ENCODE measurements around the gene KIR2DL4.
"Not testable (repeated sequence)": the region's sequence is repeated elsewhere in the genome, so short reads cannot be mapped to it uniquely, and the experiment has no call there.

The KIR2DL4 gene

GRCh38 chr19:54850930-54851329 is 47.5 kb downstream of the KIR2DL4 start:
- ATAC-seq (ENCODE audit: low read depth) (no peak), DNase-seq (ENCODE audit: low spot score) (no peak)
- no peak for TF ChIP-seq CTCF (IDR thresholded peaks at IDR 0.05; ENCODE audit: poor library complexity, severe bottlenecking)
- H3K4me3 ChIP-seq (ENCODE audit: severe bottlenecking): no peak overlapping the region
- H3K27me3 ChIP-seq (ENCODE audit: insufficient read depth, poor library complexity, severe bottlenecking): no peaks in the 10 kb centered on the region
- no peak overlapping the region for H3K27ac ChIP-seq (ENCODE audit: poor library complexity, severe bottlenecking)
- H3K4me1 ChIP-seq (ENCODE audit: insufficient read depth, poor library complexity, severe bottlenecking): no peaks in the 10 kb centered on the region
- H3K36me3 ChIP-seq (ENCODE audit: low read depth): no peaks in the 10 kb centered on the region
- no peaks in the 10 kb centered on the region for H3K9me3 ChIP-seq (ENCODE audit: severe bottlenecking)

- Histone ChIP-seq H3K27me3 (ENCODE audit: insufficient read depth, poor library complexity, severe bottlenecking) (no peaks in the 10 kb centered on the region), H3K9me3 (ENCODE audit: severe bottlenecking) (no peaks in the 10 kb centered on the region), H3K4me1 (ENCODE audit: insufficient read depth, poor library complexity, severe bottlenecking) (no peaks in the 10 kb centered on the region), H3K27ac (ENCODE audit: poor library complexity, severe bottlenecking) (no peak overlapping the region), H3K36me3 (ENCODE audit: low read depth) (no peaks in the 10 kb centered on the region), H3K4me3 (ENCODE audit: severe bottlenecking) (no peak overlapping the region)
- DNase-seq (ENCODE audit: low spot score) (no peak), ATAC-seq (ENCODE audit: low read depth) (no peak)
- no peak for TF ChIP-seq CTCF (IDR thresholded peaks at IDR 0.05; ENCODE audit: poor library complexity, severe bottlenecking)
These were observed 47.9 kb downstream of the KIR2DL4 start for GRCh38 chr19:54851353-54851752.

GRCh38 chr19:54855241-54855640 is 51.8 kb downstream of the KIR2DL4 start:
- not testable (repeated sequence) for H3K4me3 ChIP-seq (ENCODE audit: severe bottlenecking); ATAC-seq (ENCODE audit: low read depth); DNase-seq (ENCODE audit: low spot score); H3K27me3 ChIP-seq (ENCODE audit: insufficient read depth, poor library complexity, severe bottlenecking); H3K4me1 ChIP-seq (ENCODE audit: insufficient read depth, poor library complexity, severe bottlenecking); H3K9me3 ChIP-seq (ENCODE audit: severe bottlenecking); H3K27ac ChIP-seq (ENCODE audit: poor library complexity, severe bottlenecking); H3K36me3 ChIP-seq (ENCODE audit: low read depth)

GRCh38 chr19:54858476-54858875 is 55.1 kb downstream of the KIR2DL4 start:
- not testable (repeated sequence) for H3K27me3 ChIP-seq (ENCODE audit: insufficient read depth, poor library complexity, severe bottlenecking); ATAC-seq (ENCODE audit: low read depth); H3K4me3 ChIP-seq (ENCODE audit: severe bottlenecking); H3K4me1 ChIP-seq (ENCODE audit: insufficient read depth, poor library complexity, severe bottlenecking); H3K9me3 ChIP-seq (ENCODE audit: severe bottlenecking); H3K36me3 ChIP-seq (ENCODE audit: low read depth); H3K27ac ChIP-seq (ENCODE audit: poor library complexity, severe bottlenecking); DNase-seq (ENCODE audit: low spot score)

- H3K27me3 ChIP-seq (ENCODE audit: insufficient read depth, poor library complexity, severe bottlenecking); H3K4me1 ChIP-seq (ENCODE audit: insufficient read depth, poor library complexity, severe bottlenecking); H3K27ac ChIP-seq (ENCODE audit: poor library complexity, severe bottlenecking); H3K9me3 ChIP-seq (ENCODE audit: severe bottlenecking); H3K4me3 ChIP-seq (ENCODE audit: severe bottlenecking); H3K36me3 ChIP-seq (ENCODE audit: low read depth); DNase-seq (ENCODE audit: low spot score): not testable (repeated sequence)
- peak; percentile 68 for ATAC-seq (ENCODE audit: low read depth)
These were observed 56.0 kb downstream of the KIR2DL4 start for GRCh38 chr19:54859421-54859820.

- H3K4me1 ChIP-seq (ENCODE audit: insufficient read depth, poor library complexity, severe bottlenecking); H3K27me3 ChIP-seq (ENCODE audit: insufficient read depth, poor library complexity, severe bottlenecking); H3K9me3 ChIP-seq (ENCODE audit: severe bottlenecking); H3K27ac ChIP-seq (ENCODE audit: poor library complexity, severe bottlenecking); ATAC-seq (ENCODE audit: low read depth); H3K4me3 ChIP-seq (ENCODE audit: severe bottlenecking); DNase-seq (ENCODE audit: low spot score); H3K36me3 ChIP-seq (ENCODE audit: low read depth): not testable (repeated sequence)
These were observed 60.0 kb downstream of the KIR2DL4 start for GRCh38 chr19:54863459-54863858.
